IMR-90 (cell line): ENCODE measurements around the gene CENPV. TPM values are rescaled to one million over a fixed set of nuclear protein-coding genes. Genes with fewer than 3 reads are reported as not detected.

Experiments
- polyA plus RNA-seq, 3 experiments: library from polyadenylated mRNA; depleted of rRNA; stranded (reverse); fragments of >200 nt; gene quantifications; 2 replicates each; pipeline ENCODE4 v1.2.3, GENCODE V29; 2012; ENCODE audit warnings: low replicate concordance in 1 of 3
- total RNA-seq: library from RNA; depleted of rRNA; stranded (reverse); fragments of >200 nt; gene quantifications from 2 replicates; pipeline ENCODE4 v1.2.3, GENCODE V29; 2012; rRNA removed

The CENPV gene
- total and polyA plus RNA-seq, 2 of the 4 experiments (the other 2 are of a cell fraction), result 35.3 to 49.8 TPM

Other genes starting within 250 kb of the CENPV start
- gene NCOR1, start 137.9 kb downstream of the CENPV start, total RNA-seq, result 78.0 and 80.3 TPM in 2 replicates
- 54.5 and 56.5 TPM in 2 replicates for gene NCOR1, start 137.9 kb downstream of the CENPV start, polyA plus RNA-seq (2012; rRNA removed)
- gene PIGL, start 136.3 kb downstream of the CENPV start, total RNA-seq, result 17.5 and 17.9 TPM in 2 replicates
- gene PIGL, start 136.3 kb downstream of the CENPV start, polyA plus RNA-seq (2012; rRNA removed), result 25.3 and 29.5 TPM in 2 replicates
- gene UBB, start 27.6 kb upstream of the CENPV start, total RNA-seq, result 3,383 and 4,283 TPM in 2 replicates
- 2,561 and 3,167 TPM in 2 replicates for gene UBB, start 27.6 kb upstream of the CENPV start, polyA plus RNA-seq (2012; rRNA removed)
- gene TRPV2, start 62.1 kb upstream of the CENPV start, total RNA-seq, result 27.2 and 30.8 TPM in 2 replicates
- 32.8 and 36.4 TPM in 2 replicates for gene TRPV2, start 62.1 kb upstream of the CENPV start, polyA plus RNA-seq (2012; rRNA removed)
- gene LRRC75A, start 138.7 kb upstream of the CENPV start, total RNA-seq, result 0.56 and 0.72 TPM in 2 replicates
- gene LRRC75A, start 138.7 kb upstream of the CENPV start, polyA plus RNA-seq (2012; rRNA removed), result 0.89 and 1.0 TPM in 2 replicates
- 6.9 and 7.0 TPM in 2 replicates for gene ZNF287, start 215.7 kb upstream of the CENPV start, total RNA-seq
- gene ZNF287, start 215.7 kb upstream of the CENPV start, polyA plus RNA-seq (2012; rRNA removed), result 4.8 and 5.3 TPM in 2 replicates